ENCODE measurements around the gene CDK5RAP2. TPM values are rescaled to one million over a fixed set of nuclear protein-coding genes. Genes with fewer than 3 reads are reported as not detected.

Gene CDK5RAP2
- total RNA-seq, 6 experiments from 2014 or later = 28.4 to 40.8 (median 36.8) TPM

DNA sequence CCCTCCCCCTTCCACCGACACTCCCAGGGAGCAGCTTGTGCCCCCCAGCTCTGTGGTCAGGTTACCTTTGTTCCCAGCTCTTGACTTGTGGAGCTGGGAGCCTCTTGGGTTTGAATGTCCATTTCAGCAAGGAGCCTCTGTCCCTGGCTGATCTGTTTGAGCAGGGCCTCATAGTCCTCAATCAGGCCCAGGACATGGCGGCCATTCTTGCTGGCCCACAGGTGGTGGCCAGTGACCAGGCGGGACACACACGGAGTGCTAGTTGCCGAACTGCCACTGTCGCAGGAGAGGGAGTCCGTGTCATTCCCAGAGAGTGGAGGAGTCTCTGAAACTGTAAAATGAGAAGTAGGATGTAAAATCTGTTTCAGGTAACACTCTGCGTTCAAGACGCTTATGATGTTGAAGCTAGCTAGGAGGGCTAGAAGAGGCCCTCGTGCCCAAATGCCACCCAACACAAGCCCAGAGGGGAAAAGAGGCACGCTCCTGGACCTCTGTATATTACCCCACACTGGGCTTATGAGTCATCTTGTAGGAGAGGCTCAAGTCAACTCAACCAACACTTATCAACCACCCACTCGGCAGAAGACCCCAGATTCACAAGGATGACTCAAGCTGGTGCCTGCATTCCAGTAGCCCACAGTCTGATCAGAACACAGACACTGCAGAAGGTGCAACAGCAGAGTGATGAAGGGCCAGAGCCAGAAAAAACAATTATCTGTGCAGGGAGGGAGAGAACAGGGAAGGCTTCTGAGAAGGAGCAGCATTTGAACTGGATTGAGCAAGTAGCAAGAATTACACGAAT, 177.0 kb downstream of the CDK5RAP2 start:
- Mint-ChIP-seq H3K4me1 (ENCODE audit: low read depth) (peaks cover 57% of the 10 kb centered on the region), H3K9me3 (no peaks in the 10 kb centered on the region), H3K4me3 (peak overlapping the region; percentile 72), H3K27ac (peak overlapping the region; percentile 88), H3K27me3 (ENCODE audit: insufficient read depth) (no peaks in the 10 kb centered on the region; the same call in 1 of the 2 replicates), H3K36me3 (ENCODE audit: low read depth) (peaks cover 40% of the 10 kb centered on the region)
- TF ChIP-seq, protein P1, sequence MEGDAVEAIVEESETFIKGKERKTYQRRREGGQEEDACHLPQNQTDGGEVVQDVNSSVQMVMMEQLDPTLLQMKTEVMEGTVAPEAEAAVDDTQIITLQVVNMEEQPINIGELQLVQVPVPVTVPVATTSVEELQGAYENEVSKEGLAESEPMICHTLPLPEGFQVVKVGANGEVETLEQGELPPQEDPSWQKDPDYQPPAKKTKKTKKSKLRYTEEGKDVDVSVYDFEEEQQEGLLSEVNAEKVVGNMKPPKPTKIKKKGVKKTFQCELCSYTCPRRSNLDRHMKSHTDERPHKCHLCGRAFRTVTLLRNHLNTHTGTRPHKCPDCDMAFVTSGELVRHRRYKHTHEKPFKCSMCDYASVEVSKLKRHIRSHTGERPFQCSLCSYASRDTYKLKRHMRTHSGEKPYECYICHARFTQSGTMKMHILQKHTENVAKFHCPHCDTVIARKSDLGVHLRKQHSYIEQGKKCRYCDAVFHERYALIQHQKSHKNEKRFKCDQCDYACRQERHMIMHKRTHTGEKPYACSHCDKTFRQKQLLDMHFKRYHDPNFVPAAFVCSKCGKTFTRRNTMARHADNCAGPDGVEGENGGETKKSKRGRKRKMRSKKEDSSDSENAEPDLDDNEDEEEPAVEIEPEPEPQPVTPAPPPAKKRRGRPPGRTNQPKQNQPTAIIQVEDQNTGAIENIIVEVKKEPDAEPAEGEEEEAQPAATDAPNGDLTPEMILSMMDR (IDR thresholded peaks at IDR 0.05) = no peak
- DNase-seq = peak; percentile 93

DNA sequence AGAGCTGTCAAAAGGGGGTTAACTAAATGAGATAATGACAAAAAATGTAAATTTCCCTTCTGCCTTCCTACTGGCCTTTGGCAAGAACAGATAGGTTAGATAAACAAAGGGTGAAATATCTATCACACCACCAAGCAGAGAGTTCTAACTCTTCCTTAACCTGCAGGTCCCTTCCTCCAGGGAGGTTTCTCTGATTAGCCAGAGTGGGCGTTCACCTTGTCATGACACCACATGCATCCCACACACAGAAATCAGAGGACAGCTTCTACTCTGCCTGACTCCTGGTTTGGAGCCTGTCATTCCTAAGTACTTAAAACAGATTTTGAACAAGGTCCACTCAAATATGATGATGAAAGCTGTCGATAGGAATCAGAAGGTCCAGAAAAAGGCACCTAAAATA, 180.0 kb downstream of the CDK5RAP2 start:
- Mint-ChIP-seq H3K36me3 (ENCODE audit: low read depth) (peaks cover 44% of the 10 kb centered on the region), H3K4me3 (no peak overlapping the region), H3K27me3 (ENCODE audit: insufficient read depth) (no peaks in the 10 kb centered on the region; the same call in 1 of the 2 replicates), H3K27ac (no peak overlapping the region), H3K4me1 (ENCODE audit: low read depth) (peaks cover 82% of the 10 kb centered on the region), H3K9me3 (no peaks in the 10 kb centered on the region)
- DNase-seq = no peak
- TF ChIP-seq, protein P1 (IDR thresholded peaks at IDR 0.05) = no peak

DNA sequence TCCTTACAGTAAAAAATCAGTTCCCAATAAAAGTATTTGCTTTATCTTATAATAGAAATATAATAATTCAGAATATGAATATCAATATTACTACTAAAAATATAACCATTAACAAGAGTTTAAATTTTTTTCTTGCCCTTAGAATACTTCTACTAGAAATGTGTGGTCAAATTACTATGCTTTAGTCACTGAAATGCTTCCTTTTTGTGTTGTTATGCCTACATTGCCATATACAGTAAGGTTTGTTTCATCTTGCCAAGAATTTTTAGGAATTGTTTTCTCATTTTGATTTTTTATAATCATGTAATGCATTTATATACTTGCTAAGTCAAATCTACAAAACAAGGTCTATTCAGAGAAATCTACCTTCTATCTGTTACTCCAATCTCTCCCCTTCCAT, 181.7 kb downstream of the CDK5RAP2 start:
- H3K27ac Mint-ChIP-seq = peak overlapping the region; percentile 21; the same call in 1 of the 2 replicates
- H3K36me3 Mint-ChIP-seq (ENCODE audit: low read depth) = peaks cover 44% of the 10 kb centered on the region
- no peak for DNase-seq
- H3K27me3 Mint-ChIP-seq (ENCODE audit: insufficient read depth) = no peaks in the 10 kb centered on the region; the same call in 1 of the 2 replicates
- no peaks in the 10 kb centered on the region for H3K9me3 Mint-ChIP-seq
- TF ChIP-seq, protein P1 (IDR thresholded peaks at IDR 0.05) = no peak
- H3K4me3 Mint-ChIP-seq = no peak overlapping the region
- peaks cover 82% of the 10 kb centered on the region for H3K4me1 Mint-ChIP-seq (ENCODE audit: low read depth)

DNA sequence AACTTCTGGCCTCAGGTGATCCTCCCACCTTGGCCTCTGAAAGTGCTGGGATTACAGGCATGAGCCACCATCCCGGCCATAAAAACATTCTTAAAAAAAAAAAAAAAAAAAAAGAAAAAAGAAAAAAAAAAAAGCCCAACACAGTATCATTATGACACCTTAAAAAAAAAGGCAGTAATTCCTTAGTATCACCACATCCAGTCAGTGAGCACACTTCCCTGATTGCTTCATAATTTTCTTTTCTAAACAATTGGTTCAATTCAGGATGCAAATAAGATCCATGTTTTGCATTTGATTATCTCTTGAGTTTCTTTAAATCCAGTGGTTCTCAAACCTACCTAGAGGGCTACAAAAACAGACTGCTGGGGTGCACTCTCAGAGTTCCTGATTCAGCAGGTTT, 182.5 kb downstream of the CDK5RAP2 start:
- no peak overlapping the region for H3K27ac Mint-ChIP-seq
- TF ChIP-seq, protein P1 (IDR thresholded peaks at IDR 0.05) = no peak
- no peak overlapping the region for H3K4me3 Mint-ChIP-seq
- peaks cover 46% of the 10 kb centered on the region for H3K36me3 Mint-ChIP-seq (ENCODE audit: low read depth)
- no peaks in the 10 kb centered on the region for H3K27me3 Mint-ChIP-seq (ENCODE audit: insufficient read depth)
- peaks cover 81% of the 10 kb centered on the region for H3K4me1 Mint-ChIP-seq (ENCODE audit: low read depth)
- H3K9me3 Mint-ChIP-seq = no peaks in the 10 kb centered on the region
- DNase-seq = no peak

DNA sequence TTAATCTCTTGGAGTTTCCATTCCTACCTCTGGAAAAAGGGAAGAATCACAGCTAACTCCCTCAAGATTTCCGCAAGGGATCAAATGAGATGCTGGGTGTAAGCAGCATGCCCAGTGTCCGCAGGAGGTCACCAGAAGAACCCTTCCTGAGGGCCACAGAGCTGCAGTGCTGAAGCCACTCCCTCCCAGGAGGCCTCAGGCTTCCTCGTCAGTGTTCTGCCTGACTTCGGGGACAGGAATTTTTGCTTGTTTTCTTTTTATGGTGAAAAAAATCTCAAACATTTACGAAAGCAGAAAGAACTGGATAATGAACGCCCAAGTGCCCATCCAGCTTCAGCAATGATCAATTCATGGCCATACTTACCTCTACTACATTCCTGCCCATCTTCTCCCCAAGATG, 183.0 kb downstream of the CDK5RAP2 start:
- Mint-ChIP-seq H3K4me3 (no peak overlapping the region), H3K9me3 (no peaks in the 10 kb centered on the region), H3K4me1 (ENCODE audit: low read depth) (peaks cover 76% of the 10 kb centered on the region), H3K36me3 (ENCODE audit: low read depth) (peaks cover 43% of the 10 kb centered on the region), H3K27me3 (ENCODE audit: insufficient read depth) (no peaks in the 10 kb centered on the region), H3K27ac (no peak overlapping the region)
- DNase-seq = no peak
- TF ChIP-seq, protein P1 (IDR thresholded peaks at IDR 0.05) = no peak

Measured in HFFc6 (cell line).